Muscle of arm (tissue), 12 donors: ENCODE measurements around the gene YEATS2. TPM values are rescaled to one million over a fixed set of nuclear protein-coding genes. Genes with fewer than 3 reads are reported as not detected.

Experiments
- DNase-seq: peaks from one replicate; pipeline ENCODE4 v3.0.0-alpha.2; 2013
- polyA plus RNA-seq, 12 donors: library from polyadenylated mRNA; unstranded; fragments of 120-200 nt; gene quantifications; one replicate each; pipeline ENCODE4 v1.2.1, GENCODE V29; 2013; ENCODE audit not compliant: insufficient read length in 12 of 12

The YEATS2 gene
- polyA plus RNA-seq, 12 donors, result 27.5 to 44.3 (median 30.8) TPM; not detected in 1

DNA sequence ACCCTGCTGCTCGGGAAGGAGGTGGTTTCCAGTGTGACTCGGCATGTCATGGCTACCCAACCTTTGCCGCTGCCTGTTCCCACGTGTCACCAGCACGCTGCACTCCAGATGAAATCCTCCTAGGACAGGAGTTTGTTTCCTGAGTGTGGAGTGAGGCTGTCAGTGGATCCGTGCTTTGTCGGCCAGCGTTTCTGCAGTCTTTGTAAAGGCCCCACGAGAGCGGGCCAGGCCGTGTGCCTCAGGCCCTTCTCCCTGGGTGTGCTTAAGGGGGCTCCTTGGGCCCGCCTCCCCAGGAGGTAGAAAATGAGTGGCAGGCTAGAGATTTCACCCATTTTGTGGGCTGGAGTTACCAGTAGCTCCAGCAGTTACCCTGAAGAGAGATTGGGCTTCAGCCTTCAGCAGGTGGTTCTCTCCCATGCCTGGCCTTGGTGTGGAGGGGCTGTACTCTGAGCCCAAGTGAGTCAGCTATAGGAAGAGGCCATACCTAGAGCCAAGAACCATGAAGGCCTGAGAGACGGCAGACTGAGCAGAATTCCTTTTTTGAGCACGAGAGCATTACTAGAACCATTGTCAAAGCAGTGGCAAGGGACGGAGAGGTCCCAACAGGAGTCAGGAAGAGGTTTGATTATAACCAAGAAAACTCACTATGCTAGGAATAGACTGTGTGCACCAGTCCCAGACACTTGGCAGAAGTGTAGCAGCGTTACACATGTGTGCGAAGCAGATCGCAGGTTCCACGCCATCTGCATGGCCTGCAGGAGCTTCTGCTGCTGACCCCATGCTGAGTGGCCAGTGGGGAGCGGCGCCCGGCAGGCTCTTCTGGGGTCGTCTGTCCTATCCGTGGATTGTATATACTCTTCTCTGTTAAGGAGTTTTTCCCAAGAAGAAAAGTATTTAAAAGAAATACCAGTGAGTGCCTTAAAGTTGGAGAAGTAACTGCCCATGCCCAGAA lies 113.3 kb downstream of the YEATS2 start:
- DNase-seq, result no peak

DNA sequence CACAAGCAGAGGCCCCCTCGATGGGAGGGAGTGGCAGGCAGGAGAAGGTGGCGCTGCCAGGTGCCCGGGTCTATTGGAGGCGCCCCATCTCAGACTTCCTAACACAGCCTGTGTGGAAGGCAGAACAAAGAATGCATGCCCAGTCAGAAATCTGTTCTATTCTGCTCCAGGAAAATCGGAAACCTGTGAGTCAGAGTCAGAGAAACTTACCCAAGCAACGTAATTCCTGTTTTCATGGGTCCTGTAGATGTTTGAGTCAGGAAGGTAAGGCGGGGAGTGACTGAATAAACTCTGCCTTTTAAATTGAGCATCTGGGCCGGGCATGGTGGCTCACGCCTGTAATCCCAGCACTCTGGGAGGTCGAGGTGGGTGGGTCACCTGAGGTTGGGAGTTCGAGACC lies 114.0 kb downstream of the YEATS2 start:
- no peak for DNase-seq

DNA sequence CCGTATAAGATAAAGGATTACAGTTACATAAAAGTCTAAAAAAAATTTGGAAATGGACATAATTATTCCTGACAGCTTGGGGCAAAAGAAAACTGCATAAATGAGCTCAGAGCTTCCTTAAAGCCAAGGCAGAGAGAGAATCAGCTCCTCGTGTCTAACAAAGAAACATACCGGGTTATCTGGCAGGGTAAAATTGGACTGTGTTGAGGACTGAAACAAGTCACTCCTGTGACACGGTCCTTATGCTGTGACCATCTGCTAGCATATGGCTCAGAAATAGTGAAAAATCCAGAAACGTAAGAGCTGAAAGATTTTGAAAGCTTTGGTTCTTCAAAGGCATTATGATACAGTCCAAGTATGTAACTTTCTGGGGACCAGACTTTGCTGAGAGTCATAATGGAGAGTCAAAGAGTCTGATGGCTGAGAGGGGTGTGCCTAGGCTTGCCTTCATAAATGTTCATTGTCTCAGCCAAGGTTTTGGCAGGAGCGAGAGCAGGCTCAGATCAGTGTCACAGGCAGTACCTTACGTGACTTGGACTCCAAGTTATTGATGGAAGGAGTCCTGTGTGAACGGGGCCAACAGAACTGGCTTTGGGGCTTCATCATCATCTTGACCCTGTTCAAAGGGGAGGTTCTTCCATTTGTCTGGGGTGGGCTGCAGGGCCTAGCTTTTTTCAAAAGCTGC lies 115.3 kb downstream of the YEATS2 start:
- DNase-seq, result no peak

DNA sequence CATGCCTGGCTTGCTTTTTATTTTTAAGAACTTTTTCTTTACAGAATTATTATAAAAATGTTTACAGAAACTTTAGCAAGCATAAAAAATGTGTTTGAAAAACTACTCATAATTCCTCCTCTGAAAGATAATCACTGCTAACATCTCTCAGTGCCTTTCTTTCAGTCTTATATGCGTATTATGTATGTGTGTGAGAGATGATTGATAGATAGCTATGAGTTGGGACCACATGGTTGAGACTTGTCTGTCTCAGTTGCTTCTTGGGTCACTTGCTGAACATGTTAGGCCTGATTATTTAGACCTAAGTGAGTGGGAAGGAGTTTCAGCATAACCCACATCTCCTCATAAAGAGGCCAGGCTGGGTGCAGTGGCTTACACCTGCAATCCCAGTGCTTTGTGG lies 116.6 kb downstream of the YEATS2 start:
- DNase-seq, result no peak

DNA sequence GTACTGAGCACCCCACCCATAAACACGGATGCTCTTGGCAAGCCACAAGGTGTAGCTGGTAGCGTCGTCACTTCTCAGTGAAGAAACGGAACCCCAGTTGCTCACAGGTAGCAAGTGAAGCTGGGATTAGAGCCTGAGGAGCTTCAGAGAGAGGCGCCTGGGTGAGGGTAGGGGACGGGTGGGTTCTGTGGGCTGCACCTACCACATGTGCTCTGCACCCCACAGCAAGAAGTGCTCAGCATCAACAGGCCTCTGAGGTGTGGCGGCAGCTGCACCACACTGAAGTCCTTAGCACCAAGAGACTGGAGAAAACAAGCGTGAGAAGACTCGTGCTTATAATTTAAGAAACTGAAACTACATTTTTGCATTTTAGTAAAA lies 118.0 kb downstream of the YEATS2 start:
- DNase-seq, result no peak

DNA sequence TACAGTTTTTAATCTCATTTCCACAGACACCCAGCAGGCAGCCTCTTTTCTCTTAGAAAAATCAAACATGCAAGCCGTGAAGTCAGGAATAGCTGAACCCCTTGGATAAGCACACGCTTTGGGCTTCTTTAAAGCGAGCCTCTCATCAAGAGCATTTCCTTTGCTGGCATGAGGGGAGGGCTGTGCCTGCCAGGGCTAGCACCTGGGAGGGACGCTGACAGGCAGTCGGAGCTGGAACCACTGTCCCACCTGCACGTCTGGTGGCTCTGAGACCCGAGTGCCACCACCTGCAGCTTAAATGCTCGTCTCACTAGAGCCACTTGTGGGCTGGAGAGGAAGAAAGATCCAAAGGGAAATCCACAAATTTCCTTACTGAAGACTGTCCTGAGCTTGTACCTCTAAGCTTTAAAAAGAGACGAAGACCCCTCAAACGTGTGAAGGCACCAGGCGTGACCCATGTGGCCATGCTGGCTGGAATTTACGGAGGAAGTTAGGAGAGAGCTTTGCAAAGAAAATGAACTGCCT lies 118.4 kb downstream of the YEATS2 start:
- DNase-seq, result no peak

DNA sequence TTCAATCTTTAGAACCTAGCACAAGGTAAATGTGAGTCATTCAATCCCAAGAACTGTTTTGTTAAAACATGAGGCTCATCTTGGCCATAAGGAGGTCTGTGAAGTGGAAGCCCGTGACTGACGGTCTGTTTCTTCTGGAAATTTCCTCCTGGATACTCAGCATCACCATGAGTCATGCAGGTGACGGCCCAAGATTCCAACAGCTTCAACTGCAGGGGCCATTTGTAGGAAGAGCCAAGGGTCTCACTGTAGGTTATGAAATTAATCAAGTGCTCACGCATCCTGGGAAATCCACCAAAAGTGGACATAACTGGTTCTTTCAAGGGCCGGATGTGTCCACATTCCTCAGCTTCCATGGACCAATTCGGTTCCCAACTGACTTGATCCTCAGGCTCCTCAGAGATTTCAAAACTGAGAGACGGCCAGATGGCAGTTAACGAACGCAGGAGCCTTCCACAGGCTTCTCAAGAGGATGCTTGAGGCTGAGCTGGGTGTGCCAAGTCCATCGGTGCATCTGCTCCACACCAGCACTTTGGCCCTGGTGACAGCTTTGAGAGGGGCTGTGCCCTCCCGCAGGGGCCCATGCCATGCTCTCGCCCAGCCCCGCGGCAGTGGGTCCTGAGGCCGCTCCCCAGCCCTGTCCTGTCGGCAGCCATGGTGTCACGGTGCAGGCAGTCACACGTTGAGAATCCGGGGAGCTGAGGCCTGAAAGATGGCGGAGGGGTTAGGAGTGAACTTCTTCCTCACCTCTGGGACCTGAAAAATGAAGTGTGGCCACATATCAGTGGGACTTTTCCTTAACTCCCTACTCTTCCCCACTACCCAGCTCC lies 119.3 kb downstream of the YEATS2 start:
- no peak for DNase-seq

DNA sequence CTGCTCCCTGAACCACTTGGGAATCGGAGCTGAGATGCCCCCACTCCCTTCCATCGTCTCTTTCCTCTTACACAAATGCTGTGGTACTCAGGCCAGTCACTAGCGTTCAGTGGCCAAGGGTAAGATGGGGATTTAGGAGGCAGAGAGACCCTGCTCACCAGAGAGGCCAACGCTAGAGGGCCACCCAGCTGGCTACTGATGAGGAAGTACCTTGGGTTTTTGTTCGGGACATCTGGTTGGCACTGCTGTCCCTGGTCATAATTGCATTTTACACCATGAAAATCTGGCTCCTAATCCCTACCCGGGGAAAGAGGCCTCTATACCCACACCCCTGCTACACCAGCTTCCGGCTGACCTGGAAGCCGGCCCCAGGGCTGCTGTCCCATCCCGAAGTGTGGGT lies 120.0 kb downstream of the YEATS2 start:
- no peak for DNase-seq

DNA sequence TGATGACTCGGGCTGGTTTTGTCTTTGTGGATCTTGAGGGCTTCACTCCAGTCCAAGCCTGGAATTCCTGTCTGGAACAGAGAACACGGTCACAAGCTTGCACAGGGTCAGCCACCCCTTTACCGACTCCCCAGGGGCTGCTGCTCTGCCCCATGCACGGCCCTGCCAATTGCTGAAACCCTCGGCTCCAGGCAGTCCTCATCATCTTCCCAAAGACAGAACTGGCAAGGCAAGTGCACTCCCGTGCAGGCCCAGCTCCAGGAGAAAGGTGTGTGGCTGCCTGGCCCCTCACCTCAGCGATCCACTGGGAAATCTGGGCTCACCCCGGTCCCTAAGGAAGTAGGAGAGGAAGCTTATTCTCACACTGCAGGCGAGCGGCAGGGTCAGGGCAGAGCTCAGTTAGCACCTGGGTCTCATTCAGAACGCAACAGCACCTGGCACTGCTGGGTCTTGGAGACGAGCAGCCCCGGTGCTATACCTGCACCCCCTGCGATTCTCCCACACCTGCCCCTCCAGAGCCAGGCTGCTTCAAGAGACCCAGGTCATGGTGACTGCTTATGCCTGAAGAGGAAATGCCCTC lies 120.5 kb downstream of the YEATS2 start:
- no peak for DNase-seq

DNA sequence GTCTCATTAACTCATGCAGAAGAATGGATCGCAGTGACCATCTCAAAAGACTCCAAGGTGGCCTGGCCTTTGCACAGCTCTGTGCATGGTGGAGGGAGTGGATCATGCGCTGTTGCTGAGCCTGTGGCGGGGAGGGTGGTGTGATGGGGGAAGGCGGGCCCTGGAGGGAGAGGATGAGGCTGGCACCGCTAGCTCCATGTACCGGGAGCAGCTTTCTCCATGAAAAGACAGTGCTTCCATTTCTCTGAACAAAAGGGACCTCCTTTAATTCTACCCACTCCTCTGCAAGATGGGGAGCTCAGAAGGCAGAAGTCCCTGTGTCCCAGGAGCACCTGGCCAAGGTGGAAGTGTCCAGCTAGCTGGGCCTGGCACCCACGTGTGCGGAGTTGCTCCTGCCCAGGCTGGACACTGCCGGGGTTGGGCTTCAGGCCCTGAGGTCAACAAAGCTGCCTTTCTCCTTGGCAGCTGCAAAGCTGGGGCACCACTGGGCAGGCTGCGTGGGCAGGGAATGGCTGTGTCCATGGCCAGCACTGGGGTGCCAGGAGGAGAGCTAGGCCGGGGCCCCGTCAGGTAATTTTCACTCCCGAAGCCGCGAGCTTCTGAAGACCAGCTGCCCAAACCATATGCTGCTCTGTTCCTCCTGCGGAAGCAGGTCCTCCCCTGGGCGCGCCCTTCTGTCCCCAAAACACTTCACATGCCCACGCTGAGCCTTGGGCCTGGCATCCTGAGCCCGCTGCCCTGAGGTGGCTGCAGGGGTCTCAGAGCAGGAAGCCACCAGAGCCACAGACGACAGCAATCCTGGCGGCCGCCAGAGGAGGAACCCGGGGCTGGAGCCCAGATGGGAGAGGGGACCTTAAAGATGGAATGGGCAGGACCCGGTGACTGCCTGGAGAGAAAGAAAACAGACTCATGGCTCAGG lies 121.4 kb downstream of the YEATS2 start:
- no peak for DNase-seq

DNA sequence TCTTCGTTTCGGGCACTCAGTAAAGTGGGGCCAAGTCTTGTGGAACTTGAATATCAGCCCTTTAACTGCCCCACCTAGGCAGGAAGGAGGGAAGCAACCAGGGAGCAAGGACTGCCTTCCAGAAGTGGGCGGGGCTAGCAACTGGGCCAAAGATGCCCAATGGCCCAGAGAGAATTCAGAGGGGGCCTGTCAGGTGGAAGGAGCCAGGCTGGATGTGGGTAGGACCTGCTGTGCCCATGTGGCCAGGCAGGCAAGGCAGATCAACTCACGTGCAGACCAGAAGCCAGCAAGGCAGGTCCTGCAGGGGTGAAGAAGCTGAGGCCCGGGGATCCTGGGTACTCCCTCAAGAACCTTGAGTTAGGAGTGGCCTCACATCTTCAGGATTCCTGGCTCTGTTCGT lies 122.2 kb downstream of the YEATS2 start:
- DNase-seq, result no peak

DNA sequence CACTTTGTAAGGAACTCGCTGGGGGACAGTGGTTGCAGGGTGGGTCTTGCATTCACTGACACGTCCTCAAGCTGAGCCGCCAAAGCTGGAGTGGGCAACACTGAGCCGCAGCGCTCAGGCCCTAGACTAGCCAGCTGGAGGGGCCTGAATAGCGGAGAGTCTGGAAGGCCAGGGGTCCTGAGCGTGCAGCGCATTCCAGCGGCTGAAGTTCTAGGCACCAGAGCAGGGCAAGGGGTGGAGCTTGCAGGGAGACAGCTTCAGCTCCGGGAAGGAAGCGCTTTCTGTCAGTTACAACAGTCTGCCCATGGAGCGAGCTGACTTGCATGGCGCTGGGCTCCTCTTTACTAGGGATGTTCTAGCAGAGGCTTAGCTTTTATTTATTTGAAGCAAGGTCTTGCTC lies 125.0 kb downstream of the YEATS2 start:
- no peak for DNase-seq

DNA sequence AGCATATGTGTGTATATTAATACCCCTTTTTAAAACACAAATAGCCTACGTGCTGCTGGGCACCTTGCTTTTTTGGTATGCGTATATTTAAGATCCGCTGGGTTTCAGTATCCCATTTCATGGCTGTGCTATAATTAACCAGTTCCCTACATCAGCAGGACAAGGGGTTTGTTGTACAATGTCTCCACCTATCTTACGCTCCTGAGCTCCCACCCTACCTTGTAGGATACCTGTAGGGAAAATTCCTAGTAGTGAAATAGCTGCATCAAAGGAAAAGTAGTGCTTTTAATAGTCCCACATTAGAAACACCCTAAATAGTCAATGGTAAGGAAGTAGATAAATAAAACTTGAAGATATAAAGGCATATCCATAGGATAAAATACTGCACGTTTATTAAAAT lies 126.4 kb downstream of the YEATS2 start:
- DNase-seq, result no peak

DNA sequence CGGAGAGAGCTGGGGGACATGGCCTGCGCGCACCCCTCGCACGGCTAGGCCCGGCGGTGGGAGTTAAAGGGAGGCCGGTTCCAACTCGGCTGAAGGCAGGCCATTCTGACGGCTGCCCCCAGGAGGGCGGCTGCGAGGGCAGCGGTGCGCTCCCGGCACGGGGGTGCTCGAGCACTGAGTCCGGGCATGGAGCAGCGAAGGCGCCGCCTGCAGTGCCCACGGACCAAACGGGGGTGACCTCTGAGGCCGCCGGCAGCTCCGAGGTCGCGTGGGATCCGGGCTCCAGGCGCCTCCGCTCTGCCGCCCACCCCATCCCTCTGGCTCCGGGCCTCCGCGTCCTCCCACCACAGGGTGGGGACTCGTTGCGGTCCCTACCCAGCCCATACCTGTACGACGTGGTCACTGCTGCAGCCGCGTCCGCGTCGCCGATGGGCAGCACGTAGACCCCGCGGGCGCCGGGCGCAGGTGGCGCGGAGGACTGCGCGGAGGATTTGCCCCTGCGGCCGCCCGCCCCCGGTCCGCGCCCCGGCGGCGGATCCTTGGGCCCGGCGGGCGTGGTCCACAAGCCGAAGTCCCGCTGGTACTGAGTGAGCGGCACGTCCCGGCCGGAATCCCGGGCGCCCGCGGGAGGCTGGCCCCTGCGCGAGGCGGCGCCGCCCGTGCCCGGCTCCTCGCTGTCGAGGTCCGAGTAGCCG lies 127.3 kb downstream of the YEATS2 start:
- no peak for DNase-seq

DNA sequence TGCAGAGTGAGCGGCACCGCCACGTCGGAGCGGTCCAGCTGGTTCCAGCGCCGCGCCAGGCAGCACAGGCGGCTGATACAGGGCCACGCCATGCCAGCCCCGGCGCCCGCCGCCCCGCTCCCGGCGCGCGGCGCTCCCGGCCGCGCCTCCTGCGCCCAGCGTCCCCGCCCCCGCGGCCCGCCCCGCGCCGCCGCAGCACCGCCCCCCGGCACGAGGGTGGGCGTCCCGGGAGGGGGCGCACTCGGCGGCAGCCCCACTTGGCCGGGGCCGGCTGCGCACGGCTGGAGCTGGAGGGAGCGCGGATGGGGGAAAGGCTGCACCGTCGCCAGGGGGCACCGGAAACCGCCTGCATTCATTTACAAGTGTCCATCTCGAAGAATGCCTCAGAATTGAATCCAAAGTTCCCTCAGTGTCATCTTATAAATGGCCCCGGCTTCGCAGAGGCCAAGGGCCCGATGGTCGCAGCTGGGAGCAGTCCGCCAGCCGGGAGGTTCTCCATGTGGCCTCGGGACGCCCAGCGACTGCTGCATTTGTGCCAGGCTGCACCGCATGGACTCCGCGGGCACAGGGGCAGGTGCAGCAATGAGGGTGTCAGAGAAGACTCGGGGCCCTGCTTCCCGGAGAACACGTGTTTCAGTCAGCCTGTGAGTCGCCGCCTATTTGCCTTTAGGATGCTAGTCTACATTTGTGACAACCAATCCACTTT lies 128.0 kb downstream of the YEATS2 start, which contains the start of gene MAP6D1:
TSS of gene MAP6D1 (minus strand) at position 122 of the 706 bp plus-strand sequence. CDS start at position 92, 30 bp downstream.
- peak; percentile 38 for DNase-seq

DNA sequence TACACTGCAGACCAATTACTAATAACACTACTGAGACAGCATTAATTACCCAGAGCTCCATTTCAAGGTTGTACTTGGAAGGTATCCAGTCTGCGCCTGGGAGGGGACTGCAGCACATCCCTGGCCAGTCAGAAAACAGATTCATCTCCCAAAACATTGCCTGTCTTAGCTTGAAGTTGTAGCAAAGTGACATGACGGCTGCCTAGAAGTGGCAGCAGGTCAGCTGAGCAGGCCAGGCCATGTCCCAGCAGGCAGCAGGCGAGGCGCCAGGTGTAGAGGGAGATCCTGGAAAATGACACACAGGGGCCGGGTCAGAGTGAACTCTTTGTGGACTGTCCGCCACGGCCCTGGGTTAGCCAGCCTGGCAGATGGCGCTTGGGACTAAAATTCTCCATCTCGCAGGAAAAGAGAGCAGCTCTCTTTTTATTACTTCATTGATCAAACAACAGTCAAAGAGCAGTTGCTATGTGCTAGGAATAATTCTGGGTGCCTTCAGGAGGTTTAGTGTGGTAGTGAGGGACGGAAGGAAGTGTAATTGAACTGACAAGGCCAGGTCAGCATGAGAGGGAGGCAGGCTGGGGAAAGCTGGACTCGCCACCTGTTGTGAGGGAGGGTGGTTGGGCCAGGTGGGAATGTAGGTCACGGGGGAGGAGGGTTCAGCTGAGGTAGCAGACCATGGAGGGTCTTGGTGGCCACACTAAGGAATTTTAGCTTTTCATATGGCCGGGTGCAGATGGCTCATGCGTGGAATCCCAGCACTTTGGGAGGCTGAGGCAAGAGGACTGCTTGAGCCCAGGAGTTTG lies 129.1 kb downstream of the YEATS2 start:
- no peak for DNase-seq

DNA sequence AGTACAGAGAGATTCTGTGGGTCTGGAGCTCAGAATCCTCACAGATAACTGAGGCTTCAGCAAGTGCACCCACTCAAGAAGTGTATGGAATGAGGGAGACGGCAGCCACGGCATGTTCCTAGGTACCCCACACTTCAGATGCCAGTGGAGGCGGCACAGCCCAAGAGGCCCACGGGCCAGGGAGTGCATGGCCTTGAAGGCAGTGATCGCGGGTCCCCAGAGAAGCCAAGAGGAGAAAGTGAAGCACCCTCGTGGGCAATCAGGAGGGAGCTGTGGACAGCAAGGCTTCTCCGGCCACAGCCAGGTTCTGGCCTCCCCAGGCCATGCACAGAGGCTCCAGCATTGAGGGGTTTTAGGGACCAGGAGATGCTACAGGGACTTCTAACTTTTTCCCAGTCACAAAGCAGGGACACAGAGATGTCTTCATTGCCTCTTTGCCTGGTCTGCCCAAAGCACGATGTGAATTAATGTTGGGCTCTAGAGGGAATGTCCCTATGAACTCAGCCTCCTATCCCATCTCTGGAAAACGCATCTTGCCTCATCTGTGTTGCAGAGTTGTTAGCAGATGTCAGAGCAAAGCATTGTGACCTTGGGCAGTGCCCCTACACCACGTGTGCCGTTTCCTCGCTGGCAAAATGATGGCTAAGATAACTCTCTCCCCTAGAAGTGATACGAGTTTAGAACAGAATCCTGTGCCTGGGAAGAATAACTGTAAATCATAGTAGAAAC lies 130.4 kb downstream of the YEATS2 start:
- DNase-seq, result no peak

DNA sequence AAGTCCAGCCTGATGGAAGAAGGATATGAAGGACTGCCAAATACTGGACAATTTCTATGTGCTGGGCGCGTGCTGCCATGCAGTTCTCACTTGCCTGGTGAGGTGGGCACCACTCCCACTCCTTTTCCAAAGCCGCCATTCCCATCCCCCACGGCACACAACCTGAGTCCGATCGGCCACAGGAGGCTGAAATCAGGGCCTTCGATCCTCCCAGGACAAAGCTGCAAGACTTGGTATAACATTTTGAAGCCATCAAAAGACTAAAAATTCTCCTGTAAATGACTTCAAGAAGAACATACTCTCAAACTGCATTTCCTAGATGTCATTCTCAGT lies 130.9 kb downstream of the YEATS2 start:
- no peak for DNase-seq
